A673 (cell line): ENCODE measurements around the gene CMBL.

Experiments
- CTCF ChIP-seq: fragments of 300-800, 200-600 bp; sonication (generic); conservative IDR thresholded peaks from 2 replicates; pipeline ENCODE4 v1.5.1; 2017; ENCODE audit warnings: low read depth, mild to moderate bottlenecking, antibody characterized with exemption, low read length, moderate library complexity, mixed read lengths
- EZH2 ChIP-seq: fragments of 200-600 bp; sonication (generic); IDR thresholded peaks from 2 replicates; pipeline ENCODE4 v1.6.1; 2017; ENCODE audit warnings: borderline replicate concordance, low read depth, mild to moderate bottlenecking, mixed read lengths, antibody characterized with exemption, low read length; ENCODE audit not compliant: poor library complexity, severe bottlenecking

GRCh38 chr5:10290438-10290837 is 17.3 kb downstream of the CMBL start:
- no peak for TF ChIP-seq CTCF
- TF ChIP-seq EZH2 = no peak
